HG03460 (cell line): Measurements from ENCODE around the gene SAMD4B.
"Not testable (repeated sequence)": the region's sequence is repeated elsewhere in the genome, so short reads cannot be mapped to it uniquely, and the experiment has no call there.

Experiments
- ATAC-seq: cut with Tn5 transposase; IDR thresholded peaks from one replicate; pipeline ENCODE4 v1.9.1; 2021; ENCODE audit not compliant: unreplicated experiment

SAMD4B gene

DNA sequence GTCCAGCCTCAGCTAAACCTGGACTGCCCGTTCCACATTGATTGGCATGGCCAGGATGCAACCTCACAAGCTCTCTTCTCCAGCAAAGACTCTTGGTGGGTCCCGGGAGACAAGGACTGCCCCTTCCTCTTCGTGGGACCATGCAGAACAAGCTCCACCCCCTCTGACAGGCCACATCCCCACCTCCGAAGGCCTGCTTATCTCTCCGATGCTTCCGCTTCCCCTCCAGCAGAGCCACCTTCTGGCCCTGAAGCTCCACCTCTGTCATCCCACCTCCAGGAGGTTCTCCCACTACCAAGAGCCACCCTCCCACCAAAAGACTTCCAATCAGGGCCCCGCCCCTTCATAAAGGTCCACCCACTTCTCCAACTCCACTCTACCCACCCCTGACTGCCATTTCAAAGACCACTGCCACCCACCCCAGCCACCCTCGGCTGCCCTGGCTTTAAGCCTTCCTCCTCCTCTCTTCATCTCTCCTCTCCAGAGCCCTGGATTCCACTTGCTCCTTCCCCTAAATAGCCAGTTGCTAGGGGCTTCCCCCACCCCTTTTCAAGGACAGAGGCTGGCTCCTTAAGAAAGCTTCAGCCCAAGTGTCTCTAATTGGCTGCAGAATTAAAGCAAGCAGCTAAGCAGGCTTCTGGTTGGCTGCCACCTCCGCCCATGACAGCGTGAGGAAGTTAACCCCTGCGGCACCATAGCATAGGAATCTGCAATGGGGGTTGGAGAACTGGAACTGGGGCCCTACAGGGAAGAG is 31.5 kb upstream of the SAMD4B start:
- no peak for ATAC-seq

DNA sequence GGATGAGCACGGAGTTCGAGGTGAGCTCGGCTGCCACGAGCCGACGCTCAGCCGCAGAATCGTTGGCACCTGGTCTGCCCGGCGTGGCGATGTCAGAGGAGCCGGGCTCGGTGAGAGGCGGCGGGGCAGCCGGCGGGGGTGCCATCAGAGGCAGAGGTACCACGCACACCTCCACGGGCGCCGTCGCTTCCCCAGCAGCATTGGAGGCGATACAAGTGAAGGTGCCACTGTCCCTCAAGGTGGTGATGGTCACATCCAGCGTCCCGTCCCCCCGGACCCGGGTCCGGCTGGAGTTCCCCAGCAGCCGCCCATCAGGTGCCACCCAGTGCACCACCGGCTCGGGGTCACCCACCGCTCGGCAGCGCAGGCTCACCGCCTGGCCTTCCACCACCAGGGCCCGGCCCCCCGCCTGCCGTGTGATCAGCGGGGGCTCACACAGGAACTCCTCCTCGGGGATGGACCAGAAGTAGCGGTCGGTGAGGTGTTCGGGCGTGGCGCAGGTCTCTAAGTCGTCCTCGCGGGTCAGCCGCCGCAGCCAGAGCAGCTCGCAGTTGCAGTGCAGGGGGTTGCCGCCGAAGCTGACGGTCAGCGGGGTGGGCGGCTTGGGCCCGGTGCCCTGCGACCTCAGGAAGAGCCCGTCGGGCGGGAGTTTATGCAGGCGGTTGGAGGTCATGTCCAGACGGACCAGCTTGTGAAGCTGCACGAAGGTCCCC is 28.0 kb upstream of the SAMD4B start:
- no peak for ATAC-seq

DNA sequence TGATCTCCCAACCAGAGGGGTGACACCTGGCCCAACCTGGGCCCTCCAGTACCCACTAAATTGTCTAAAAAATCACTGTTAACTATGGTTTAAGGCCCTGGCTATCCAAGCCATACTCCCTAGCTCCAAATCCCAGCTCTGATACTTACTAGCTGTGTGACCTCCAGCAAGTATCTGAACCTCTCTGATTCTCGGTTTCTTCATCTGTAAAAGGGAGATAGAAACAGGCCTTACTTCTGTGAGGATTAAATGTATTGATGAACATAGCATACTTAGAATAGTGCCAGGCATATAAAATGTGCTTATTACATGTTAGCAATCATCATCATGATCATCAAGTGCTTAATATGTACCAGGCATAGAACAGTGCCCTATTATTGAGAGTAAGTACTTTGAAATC is 26.3 kb upstream of the SAMD4B start:
- ATAC-seq: no peak

DNA sequence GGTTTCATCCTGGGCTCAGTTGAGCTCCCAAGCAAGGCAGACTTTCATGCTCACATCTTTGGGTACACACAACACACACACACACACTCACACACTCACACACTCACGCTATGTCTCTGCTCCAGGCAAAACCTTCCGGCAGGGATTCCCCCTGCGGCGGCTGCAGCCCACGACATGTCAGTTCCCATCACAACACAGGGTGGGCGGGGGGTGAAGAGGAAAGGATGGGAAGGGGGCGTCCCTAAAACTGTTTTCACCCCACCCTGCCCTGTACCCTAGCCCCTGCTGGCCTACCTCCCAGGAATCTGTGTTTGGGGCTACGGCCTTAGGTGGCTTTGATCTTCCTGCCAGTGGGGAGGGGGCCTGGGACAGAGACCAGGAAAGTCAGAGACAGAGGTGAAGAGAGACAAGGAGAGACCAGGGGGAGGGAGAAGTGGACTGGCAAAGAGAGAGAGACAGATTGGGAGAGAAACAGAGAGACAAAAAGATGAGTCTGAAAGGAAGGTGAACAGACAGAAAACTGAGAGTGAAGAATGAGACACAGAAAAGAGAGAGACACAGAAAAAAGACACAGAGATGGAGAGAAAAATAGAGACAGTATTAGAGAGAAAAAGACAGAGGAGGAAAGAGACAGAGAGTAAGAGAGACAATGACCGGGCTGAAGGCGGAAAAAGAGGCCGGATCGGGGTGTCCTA is 25.4 kb upstream of the SAMD4B start:
- ATAC-seq: no peak

DNA sequence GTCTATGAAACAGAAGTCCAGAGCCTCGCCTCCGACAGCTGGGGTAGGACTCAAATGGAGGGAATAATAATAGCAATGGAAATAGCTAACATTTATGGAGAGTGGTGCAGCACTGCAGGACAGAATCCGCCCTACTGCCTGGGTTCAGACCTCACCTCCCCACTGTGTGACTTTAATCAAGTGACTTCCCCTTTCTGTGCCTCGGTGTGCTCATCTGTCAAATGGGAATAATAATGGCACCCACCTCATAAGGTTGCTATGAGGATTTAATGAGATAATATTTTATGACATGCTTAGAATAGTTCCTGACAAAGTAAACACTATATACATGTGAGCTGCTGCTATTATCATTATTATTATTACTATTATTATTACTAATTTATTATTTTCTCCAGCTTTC is 24.7 kb upstream of the SAMD4B start:
- ATAC-seq: no peak

DNA sequence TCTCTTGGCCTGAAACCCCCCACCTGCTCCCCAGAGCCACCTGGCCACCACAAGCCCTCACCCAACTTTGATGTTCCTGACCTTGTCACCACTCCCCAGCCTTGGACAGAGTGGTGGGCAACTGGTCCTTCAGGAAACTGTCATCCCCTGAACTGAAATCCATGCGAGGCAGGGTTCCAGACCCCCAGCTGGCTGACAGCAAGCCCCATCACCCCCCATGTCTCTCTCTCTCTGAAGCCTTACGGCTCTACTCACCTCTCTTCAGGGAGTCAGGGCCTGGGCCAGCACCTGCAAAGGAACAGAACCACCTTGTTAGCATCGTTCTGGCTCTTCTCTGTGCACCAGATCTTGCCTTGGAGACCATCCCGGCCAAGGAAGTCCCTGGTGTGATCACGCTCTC is 24.1 kb upstream of the SAMD4B start:
- no peak for ATAC-seq

DNA sequence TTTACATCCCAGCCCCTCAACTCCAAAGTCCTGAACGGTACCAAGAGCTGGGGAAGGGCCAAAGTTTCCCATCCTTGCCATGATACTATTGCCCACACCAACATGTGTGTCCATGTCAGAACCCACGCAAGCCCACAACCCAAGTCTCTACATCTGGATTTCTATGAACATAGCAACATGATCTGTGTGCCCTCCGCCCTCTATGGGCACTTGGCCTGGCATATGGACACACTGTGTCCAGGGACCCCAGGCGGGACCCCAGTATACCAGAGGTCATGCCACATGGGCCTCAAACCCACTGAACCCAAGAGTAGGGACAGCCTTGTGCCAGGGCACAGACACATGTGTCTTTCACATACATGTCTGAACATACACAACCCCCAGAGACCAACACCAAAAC is 23.5 kb upstream of the SAMD4B start:
- ATAC-seq: no peak

DNA sequence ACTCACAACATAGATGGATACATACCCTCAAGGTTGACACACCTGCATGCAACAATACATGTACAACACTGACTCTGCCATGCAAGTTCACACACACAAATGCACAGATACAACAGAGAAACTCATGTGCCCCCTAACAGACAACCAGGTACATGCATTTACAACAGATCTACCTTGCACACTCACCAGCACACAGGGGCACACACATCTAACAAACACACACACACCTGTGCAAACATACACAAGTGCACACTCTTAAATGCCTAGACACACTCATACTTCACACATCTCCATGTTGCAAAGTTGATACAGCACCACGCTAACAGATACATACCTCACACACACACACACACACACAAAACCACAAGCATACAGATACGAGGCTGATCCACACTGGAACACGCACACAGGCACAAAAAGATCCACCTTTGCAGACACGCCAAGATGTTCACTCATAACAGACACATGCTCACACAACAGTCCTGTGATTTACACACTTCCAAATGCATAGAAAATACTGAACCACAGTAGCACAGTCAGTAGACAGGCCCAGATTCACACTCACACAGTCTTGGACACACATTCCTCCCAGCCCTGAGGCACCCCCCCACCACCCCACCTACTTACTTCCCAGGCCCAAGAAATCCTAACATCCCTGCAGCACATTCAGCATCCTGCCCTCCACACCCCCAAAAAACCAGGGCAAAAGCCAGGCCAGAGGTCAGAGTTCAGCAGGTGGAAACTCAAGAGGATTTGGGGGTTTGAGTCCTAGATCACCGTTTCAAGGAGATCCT is 22.9 kb upstream of the SAMD4B start:
- no peak for ATAC-seq

DNA sequence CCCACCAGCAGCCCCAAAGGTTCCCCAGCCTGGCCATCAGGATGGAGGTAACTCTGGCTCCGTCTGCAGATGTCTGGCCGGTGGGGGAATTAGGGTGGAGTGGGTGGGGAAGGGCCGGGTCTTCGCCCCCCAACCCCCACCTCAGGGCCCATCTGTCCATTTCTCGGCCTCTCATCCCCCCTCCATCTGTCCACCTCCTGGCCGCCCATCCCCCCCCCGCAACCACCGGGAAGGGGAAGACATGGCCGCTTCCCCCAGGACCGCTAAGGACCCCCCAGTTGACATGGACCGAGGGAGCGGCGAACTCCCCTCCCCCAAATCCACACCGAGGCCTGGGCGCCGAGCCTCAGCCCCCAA is 22.4 kb upstream of the SAMD4B start:
- no peak for ATAC-seq

DNA sequence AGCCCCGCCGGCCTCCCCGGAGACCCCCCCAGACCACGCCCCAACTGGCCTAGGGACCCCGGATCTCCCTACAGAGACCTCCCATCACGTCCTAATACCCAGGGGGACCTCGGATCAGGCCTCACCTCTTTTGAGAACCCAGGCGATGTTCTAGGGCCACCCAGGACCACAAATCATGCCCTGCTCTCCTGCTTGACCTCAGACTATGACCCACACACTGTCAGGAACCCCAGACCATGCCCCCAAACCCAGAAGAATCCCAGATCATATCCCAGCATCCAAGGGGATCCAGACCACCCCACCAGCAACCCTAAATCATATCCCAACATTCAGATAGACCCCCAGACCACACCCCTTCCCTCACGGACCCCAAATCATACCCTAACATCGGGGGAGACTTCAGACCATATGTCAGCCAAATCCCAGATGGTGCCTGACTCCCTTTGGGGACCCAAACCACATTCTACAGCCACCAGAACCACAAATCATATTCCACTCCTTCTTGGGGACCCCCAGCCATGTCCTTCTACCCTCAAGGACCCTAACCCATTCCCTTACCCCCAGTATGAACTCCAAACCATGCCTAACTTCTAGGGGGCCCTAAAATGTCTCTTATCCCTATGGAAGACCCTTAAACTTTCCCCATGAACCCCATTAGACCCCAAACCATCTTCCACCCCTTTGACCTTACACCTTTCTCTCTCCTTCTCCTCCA is 20.9 kb upstream of the SAMD4B start:
- no peak for ATAC-seq

DNA sequence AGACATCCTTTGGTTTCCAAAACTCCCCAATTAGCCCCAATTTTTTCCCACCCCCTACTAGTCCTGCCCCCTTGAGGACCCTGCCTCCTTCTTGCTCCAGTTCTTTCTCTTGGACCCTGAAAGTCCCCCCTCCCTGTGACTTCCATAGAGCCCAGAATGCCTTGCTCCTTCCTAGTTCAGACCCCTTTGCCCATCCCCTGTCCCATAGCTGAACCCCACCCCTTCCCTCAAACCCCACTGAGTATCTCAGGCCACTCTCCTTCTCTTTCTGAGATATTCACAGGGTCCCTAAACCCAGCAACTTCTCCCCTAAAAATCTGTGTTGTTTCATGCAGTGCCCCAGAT is 20.4 kb upstream of the SAMD4B start:
- ATAC-seq: no peak

DNA sequence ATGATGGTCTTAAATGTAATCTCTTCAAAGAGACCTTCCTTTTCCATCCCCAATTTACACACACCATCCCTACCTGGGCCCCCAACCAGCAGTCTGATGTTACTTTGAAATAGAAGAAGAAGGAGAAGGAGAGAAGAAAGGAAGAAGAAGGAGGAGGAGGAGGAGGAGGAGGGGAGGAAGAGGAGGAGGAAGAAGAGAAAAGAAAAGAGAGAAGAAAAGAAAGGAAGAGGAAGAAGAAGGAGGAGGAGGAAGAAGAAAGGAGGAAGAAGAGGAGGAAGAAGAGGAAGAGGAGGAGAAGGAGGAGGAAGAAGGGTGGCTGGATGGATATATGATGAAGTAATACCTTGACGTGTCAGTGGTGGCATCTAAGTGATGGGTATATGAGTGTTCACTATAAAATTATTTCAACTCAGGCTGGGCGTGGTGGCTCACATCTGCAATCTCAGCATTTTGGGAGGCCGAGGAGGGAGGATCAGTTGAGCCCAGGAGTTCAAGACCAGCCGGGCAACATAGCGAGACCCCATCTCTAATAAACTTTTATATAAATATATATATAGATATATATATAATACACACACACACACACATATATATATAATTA is 17.9 kb upstream of the SAMD4B start:
- no peak for ATAC-seq

DNA sequence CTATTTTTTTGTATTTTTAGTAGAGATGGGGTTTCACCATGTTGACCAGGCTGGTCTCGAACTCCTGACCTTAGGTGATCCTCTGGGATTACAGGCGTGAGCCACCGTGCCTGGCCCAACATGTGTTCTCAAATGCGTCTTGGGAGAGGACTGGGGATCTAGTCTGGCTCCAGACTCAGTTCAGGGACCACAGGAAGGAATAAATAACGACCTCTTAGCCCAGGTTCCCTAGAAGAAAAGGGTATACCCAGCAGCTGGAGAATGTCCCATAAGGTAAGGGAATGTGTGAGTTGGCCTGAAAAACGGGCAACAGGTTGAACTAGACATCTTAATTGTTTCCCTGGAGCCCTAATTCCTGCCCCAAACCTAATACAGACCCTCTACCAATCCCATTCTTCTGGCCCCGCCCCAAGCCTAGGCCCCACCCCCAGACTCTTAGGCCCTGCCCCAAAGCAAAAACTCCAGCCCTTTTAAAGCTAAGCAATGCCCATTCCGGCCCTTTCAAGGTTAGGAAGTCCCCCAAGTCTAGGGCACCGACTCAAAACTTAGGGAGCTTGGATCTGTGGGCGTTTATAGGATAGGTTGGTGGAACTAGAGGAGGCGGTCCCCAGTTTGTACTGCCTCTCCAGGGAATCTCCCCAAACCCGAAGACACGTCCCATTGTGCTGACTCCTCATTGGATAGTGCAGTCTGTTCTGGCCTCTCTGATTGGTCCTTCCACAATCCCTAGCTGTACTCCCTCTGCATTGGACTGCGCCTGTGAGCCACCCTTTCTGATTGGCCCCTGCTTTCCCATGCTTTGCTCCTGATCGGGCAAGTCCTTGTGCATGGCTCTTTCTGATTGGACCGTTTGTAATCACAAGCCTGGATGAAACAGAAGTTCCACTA is 16.2 kb upstream of the SAMD4B start:
- ATAC-seq: no peak

DNA sequence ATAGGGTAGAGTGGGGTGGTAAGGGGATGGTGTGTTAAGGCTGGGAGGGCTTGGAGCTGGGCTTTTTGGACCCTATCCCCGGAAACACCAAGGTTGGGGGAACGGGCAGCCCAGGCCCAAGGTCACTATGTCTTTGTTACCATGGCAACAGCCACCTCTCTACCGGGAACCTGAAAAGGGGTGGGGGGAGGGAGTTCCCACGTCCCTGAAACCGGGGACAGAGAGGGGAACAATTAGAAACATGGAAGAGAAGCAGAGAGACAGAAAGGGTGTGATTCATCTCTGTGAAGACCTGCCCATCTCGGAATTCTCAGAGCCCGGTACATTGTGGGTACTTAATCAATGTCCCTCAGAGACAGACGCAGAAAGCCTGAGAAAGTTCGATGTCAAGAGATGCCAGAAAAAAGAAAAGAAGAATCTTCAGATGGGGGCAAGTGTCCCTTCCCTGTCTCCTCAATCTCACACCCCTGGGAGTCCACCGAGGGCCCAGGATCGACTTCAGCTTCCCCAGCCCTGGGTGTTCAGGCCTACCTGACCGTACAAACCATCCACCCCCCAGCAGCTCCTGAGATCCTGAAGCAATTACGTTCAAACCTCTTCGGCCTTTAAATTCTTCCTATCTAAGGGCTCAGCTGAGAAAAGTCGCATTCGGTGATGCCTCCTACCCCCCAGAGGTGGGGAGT is 14.7 kb upstream of the SAMD4B start:
- ATAC-seq: no peak

DNA sequence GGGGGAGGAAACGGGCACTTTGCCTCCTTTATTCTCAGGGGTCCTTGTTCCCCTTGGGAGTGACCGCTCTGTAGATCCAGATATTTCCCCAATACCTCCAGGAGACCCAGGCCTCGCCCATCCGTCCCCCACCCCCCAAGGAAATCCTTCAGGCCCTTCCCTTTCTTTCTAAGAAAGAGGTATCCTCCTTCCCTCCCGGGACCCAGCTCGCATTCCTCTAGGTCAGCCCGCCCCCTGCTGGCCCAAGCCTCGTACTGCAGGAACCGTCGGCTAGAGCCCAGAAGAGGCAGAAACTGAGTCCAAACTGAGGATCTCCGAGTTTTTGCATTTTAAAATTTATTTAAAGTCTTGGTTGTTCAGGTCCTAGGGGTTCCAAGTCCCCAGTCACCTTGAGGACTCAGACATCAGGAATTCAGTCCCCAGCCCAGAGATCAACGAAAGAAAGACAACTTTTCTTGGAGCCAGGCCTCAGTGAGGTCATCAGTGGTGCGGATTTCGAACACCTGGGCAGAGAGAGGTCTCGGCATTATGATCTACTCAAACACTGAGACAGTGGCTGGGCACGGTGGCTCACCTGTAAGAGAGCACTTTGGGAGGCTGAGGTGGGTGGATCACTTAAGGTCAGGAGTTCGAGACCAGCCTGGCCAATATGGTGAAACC is 14.0 kb upstream of the SAMD4B start:
- ATAC-seq: no peak

DNA sequence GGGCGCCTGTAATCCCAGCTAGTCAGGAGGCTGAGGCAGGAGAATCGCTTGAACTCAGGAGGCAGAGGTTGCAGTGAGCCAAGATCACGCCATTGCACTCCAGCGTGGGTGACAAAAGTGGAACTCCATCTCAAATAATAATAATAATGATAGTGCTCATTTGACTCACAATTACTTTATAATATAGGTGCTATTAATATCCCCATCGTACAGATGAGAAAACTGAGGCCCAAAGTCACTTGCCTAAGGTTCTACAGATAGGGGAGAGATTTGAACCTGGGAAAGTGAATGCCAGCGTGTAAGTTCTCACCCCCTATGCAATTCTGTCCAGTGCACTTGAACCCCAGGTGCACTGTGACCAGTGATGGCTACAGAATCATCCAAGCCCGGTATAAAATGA is 12.3 kb upstream of the SAMD4B start:
- ATAC-seq: no peak

DNA sequence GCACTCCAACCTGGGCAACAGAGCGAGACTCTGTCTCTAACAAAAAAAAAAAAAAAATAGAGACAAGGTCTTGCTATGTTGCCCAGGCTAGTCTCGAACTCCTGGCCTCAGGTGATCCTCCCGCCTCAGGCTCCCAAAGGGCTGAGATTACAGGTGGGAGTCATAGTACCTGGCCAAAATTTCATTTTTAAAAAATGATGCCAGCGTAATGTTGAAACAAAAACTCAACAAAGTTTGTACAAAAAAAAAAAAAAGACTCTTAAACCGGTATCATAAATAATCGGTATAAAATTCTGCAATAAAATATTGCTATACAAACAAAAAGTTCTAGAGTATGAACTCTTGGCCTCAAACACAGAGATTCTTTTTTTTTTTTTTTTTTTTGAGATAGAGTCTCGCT is 9.9 kb upstream of the SAMD4B start:
- ATAC-seq: no peak

DNA sequence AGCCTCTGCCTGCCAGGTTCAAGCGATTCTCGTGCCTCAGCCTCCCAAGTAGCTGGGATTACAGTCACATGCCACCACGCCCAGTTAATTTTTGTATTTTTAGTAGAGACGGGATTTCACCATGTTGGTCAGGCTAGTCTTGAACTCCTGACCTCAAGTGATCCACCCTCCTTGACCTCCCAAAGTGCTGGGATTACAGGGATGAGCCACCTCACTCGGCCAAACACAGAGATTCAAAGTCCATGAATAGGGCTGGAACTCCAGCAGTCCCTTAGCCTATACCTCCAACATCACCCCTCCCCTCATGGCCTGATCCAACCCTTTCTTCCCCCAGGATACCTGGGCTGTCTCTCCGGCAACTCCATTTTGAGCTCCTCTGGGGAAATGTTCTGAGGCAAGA is 9.5 kb upstream of the SAMD4B start:
- not testable (repeated sequence) for ATAC-seq
